ENCODE results near the gene GPR42.

DNA sequence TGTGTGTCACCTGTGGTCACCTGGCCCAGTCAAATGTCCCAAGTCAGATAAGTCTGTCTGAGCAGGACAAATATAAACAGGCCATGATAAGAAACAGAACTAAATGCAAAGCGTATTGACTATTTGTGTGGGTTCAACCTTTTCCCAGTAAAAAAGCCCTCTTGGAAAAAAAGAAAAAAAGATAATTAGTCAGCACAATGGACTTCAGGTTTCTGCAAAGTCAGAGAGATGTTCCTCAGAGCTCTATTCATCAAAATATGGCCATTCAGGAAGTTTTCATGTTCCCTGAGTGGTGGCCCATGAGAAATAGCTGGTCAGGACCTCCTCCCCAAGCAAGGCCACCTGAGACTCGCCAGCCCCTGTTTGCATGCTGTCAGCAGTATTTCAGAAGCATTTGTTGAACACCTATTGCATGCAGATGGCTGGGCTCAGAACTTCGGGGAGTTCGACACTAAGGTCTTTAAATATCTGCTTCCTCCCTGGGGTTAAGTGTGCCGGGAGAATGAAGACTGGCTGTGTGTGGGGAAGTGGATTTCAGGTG, 9.9 kb upstream of the GPR42 start:
- TF ChIP-seq POLR2A (IDR thresholded peaks at IDR 0.05), result no peak
- TF ChIP-seq CTCF (IDR thresholded peaks at IDR 0.05), result no peak
